Measurements from ENCODE around the gene ARID4B.
"Not testable (repeated sequence)": the region's sequence is repeated elsewhere in the genome, so short reads cannot be mapped to it uniquely, and the experiment has no call there.

- TF ChIP-seq CTCF (conservative IDR thresholded peaks at IDR 0.05; ENCODE audit: low read depth, low read length); EZH2 (IDR thresholded peaks at IDR 0.05; ENCODE audit: low read length, unreplicated experiment); EZH2phosphoT487 (IDR thresholded peaks at IDR 0.05; ENCODE audit: borderline replicate concordance, low read length): not testable (repeated sequence)
These were observed 44.3 kb downstream of the ARID4B start for GRCh38 chr1:235283636-235284035.
